ES-I3 (cell line): ENCODE data around the gene RELT.

Experiments
- H3K36me3 ChIP-seq: 2 replicates; pipeline ENCODE4 v1.6.1; 2013; ENCODE audit warnings: mild to moderate bottlenecking, low read length, control low read depth, moderate library complexity; ENCODE audit not compliant: insufficient read depth
- H3K4me1 ChIP-seq: 2 replicates; pipeline ENCODE4 v1.6.1; 2013; ENCODE audit warnings: mild to moderate bottlenecking, control low read depth, low read length; ENCODE audit not compliant: insufficient read depth
- H3K9ac ChIP-seq: 2 replicates; pipeline ENCODE4 v1.6.1; 2013; ENCODE audit warnings: low read depth, mild to moderate bottlenecking, low read length, moderate library complexity
- H3K9me3 ChIP-seq: 2 replicates; pipeline ENCODE4 v1.6.1; 2013; ENCODE audit warnings: mild to moderate bottlenecking, low read length, moderate library complexity; ENCODE audit not compliant: control insufficient read depth, insufficient read depth

The RELT gene

DNA sequence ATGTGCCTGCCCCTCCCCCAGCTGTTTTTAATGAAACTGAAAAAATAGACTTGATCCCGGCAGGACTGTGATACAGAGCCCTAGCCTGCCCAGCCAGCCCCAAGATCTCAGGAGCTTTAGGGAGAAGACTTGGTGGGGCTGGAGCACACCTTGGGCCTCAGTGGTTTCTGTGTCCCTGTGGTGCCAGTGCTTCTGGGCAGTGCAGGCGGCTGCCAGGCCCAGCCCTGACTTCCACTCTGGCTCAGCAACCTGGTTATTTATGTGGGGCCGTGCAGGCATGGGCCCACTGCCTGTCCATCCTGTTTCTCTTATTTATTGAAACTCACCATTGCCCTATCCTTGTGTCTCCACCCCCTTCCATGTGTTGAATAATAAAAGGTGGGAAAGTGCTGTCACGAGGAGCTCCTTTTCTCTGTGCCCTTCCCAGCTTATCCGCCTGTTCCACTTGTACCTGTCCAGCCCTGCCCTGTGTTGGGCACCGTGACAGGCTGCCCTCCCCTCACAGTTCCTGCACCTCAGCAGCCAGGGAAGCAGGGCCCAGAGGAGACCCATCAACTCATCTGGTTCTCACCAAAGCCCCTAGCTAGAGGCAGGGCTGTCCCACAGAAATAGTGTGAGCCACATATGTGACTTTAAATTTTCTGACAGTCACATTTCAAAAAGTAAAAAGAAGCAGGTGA, 20.2 kb downstream of the RELT start:
- no peaks in the 10 kb centered on the region for H3K36me3 ChIP-seq

DNA sequence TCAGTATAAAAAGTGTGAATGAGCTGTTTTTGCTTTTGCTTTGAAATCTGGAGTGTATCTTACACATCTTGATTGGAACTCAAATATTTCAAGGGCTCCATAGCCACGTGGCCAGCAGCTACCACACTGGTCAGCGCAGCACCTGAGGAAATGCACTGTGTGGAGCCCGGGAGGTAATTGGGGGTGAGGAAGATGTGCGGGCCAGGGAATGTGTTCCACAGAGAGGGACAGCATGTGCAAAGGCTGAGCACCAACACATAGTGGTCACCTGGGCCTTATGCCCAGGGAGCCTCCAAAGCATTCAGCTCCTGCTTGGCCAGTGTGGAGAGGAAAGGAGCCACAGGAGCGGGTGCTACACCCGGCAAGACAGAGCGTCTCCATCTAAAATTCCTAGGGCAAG, 20.8 kb downstream of the RELT start:
- H3K36me3 ChIP-seq: no peaks in the 10 kb centered on the region
- no peak overlapping the region for H3K9ac ChIP-seq
- no peaks in the 10 kb centered on the region for H3K9me3 ChIP-seq
- peaks cover 14% of the 10 kb centered on the region; the same call in 1 of the 2 replicates for H3K4me1 ChIP-seq

More for the DNA sequence above, 20.2 kb downstream of the RELT start:
- Histone ChIP-seq H3K9me3 (no peaks in the 10 kb centered on the region), H3K4me1 (peaks cover 9% of the 10 kb centered on the region; the same call in 1 of the 2 replicates), H3K9ac (no peak overlapping the region)

DNA sequence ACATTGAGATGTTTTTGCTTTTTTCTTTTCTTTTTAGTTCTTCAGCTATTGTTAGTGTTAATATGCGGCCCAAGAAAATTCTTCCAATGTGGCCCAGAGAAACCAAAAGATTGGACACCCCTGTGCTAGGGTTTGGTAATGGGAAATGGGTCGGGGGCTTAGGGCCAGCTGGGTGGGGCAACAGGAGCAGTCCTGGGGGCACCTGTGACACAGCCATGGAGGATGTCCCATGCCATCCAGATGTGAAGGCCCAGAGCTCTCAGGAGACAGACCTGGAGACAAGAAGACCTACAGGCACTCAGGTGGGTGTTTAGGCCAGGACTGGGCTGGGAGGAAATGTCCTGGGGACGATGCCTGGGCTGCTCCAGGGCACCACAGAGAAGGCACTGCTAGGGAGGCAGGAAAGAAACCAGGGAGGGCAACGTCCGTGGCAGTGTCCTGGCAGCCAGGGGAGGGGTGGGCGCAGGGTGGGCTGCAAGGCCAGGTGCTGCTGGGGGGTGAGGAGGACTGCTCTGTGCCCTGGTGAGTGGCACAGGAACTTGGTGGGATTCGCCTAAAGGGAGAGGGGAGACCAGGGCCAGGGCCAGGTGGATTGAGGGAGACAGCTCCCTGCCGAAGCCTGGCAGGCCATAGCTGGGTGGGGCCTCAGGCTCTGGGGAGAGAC, 21.4 kb downstream of the RELT start:
- Histone ChIP-seq H3K9ac (no peak overlapping the region), H3K4me1 (peaks cover 21% of the 10 kb centered on the region; the same call in 1 of the 2 replicates), H3K36me3 (no peaks in the 10 kb centered on the region), H3K9me3 (no peaks in the 10 kb centered on the region)

DNA sequence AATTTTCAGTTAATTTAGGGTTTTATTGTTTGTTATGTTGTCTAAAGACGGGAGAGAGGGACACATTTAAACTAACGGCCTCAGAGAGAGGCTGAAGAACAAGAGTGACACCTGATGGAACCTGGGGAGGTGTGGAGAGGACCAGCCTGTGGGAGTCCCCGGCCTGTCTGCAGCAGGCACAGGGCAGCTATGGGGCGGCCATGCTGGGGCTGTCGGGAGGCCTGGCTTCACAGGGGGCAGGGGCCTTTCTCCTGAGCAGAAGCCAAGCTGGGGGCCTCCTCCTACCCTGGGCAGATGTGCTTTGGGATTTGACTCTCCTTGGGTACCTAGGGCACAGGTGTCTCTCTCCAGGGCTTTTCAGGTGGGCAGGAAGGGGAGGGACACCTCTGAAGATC, 21.9 kb downstream of the RELT start:
- no peak overlapping the region for H3K9ac ChIP-seq
- peaks cover 22% of the 10 kb centered on the region; the same call in 1 of the 2 replicates for H3K4me1 ChIP-seq
- H3K36me3 ChIP-seq: no peaks in the 10 kb centered on the region
- no peaks in the 10 kb centered on the region for H3K9me3 ChIP-seq

DNA sequence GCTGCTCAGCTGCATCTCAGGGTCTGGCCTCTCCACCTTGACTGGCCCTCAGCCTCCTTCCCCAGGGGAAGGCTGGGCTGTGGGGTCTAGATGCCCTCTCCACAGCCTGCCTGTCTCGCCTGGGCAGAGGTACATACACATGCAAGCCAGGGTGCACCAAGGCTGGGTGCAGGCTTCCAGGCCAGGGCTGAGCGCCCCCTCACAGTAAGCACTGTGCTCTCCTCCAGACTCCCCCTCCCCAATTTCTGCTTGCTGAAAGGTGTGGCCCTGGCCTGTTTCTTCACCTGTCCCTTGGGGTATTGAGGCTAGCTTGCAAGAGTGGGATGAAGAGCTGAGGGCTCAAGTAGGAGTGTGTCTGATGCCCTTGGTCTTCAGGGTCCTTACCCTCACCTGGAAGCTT, 22.5 kb downstream of the RELT start:
- peaks cover 22% of the 10 kb centered on the region; the same call in 1 of the 2 replicates for H3K4me1 ChIP-seq
- no peak overlapping the region for H3K9ac ChIP-seq
- H3K36me3 ChIP-seq: no peaks in the 10 kb centered on the region
- H3K9me3 ChIP-seq: no peaks in the 10 kb centered on the region

DNA sequence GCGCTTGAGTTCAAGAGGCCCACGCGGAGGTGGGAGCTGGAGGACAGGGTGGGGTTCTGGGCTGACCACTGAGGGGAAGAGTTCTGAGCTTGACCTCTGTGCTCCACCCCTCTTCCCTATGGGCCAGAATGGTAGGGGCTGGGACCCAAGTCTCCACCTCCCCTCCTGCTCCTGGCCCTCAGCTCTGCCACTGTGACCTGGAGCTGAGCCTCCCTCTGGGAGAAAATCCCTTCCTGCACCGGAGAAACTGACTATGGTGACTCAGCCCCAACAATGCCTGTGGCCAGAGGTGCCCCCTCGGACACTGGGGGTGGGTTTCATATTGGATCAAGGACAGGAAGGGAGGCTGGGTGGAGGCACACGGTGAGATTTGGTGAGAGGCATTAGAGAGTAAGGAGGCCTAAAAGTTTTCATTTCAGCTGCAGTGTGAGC, 23.0 kb downstream of the RELT start:
- Histone ChIP-seq H3K9ac (no peak overlapping the region), H3K36me3 (no peaks in the 10 kb centered on the region), H3K9me3 (no peaks in the 10 kb centered on the region), H3K4me1 (peaks cover 22% of the 10 kb centered on the region; the same call in 1 of the 2 replicates)

DNA sequence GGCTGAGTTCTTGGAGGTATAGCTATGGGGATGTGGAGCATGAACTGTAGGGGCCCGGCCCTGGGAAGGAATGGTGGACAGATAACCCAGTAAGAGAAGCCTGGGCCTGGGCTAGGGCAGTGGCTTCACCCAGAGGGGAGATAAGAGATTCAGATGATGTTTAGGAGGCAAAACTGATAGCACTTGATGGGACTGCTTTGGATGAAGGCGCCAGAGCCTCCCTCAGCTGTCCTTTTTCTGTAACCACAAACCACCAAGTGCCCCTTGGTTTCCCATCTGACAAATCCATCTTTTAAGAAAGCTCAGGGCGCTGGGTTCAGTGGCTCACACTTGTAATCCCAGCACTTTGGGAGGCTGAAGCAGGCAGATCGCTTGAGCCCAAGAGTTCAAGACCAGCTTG, 23.4 kb downstream of the RELT start:
- Histone ChIP-seq H3K36me3 (no peaks in the 10 kb centered on the region), H3K9me3 (no peaks in the 10 kb centered on the region), H3K4me1 (peaks cover 22% of the 10 kb centered on the region; the same call in 1 of the 2 replicates), H3K9ac (no peak overlapping the region)

DNA sequence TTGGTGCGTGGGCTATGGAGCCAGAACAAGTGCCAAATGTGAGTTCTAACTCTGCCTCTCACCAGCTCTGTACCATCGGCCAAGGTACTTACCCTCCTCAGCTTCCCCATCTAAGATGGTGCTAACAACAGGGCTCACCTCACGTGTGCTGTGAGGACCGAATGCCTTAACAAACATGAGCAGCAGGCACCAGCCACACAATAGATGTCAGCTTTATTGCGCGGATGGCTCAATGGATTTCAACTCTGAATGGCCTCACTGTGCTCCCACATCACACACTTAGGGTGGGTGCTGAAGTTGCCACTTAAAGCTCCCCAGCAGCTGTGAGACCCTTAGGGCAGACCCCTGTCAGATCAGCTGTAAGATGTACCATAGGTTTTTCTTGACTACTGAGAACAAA, 24.1 kb downstream of the RELT start:
- Histone ChIP-seq H3K9me3 (no peaks in the 10 kb centered on the region), H3K9ac (no peak overlapping the region), H3K4me1 (peaks cover 22% of the 10 kb centered on the region; the same call in 1 of the 2 replicates), H3K36me3 (no peaks in the 10 kb centered on the region)

DNA sequence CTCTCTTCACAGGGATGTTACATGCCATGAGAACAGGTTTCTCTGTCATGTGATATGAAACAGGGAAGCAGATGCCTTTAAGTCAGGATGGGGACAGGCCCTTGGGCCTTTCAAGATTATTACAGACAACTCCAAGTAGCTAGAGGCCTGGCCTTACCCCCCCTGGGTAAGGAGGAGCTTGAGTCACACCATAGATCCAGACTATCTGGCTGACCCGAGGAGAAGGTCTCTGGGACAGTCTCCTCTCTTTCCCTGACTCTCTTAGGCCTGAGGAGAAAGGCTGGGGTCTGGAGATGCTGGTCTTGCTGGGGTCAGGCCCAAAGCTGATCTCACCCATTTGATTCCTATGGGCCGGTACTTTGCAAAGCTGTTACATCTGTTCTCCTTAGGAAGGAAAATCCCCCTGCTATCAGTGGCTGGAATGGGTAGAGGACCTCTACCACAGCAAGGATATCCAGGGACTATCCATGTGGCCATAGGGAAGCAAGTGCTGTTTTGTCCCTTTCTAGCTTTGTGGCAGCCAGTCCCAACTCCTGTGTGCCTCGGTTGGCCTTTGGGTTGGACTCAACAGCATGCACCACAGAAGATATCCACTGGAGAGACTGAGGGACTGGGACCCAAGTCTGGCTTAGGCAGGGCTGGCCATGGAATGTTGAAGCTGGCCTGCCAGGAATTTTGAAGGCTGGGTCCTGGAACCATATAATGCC, 25.2 kb downstream of the RELT start:
- H3K4me1 ChIP-seq: peaks cover 22% of the 10 kb centered on the region; the same call in 1 of the 2 replicates
- H3K9ac ChIP-seq: no peak overlapping the region
- no peaks in the 10 kb centered on the region for H3K36me3 ChIP-seq
- H3K9me3 ChIP-seq: no peaks in the 10 kb centered on the region

DNA sequence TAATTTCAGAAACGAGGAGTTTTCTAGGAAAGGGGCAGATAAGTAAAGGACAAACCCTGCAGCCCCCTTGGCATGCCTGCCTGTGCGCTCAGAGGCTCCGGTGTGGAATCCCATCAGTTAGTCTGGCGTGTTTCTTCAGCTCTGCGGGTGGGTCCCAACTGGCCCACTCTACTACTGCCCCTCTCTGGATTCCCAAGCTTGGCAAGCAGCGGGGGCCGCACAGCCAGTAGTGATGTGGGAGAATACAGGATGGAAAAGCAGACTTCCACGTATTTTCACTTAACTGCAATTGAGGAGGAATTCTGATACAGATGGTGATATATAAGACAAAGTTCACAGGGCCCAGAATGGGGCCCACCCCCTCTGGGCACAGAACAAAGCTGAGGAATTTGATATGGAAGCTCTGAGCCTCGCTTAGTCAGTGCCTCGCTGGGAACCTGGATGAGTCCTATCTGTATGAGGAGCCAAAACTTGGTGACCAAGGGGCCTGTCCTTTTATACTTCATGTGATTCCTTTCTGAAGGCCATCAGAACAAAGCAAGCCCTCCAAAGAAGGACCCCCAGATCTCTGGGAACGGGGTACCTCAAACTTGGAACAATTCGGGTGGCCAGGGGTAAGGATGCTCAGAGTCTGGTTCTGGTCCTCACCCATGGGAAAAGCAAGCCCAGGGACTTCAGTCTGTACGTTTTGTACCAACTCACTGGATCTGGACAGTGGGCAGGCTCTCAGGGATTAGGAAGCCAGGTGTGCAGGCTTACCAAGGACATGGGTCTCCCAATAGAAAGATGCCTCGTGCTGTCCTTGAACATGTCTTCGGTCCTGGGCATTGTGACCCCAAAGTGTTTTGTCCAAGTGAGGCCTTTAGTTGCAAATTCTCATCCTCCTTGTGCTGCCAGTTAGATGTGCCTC, 26.0 kb downstream of the RELT start:
- H3K36me3 ChIP-seq: no peaks in the 10 kb centered on the region; the same call in 1 of the 2 replicates
- H3K9me3 ChIP-seq: no peaks in the 10 kb centered on the region
- H3K4me1 ChIP-seq: peaks cover 22% of the 10 kb centered on the region; the same call in 1 of the 2 replicates
- H3K9ac ChIP-seq: no peak overlapping the region

DNA sequence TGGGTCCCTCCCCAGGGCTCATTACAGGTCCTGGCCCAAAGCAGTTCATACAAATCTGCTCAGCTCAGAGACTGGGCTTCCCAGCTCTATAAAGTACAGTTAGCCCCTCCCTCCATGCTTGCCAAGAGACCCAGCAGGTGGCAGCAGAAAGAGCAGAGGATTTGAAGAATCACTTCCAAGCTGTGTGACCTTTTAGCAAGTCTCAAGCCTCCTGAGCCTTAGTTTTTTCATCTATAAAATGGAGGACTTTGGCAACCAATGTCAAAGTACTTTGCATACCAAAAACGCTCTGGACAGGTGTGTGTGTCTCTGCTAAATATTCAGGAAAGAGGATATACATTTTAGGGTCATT, 26.6 kb downstream of the RELT start:
- H3K9ac ChIP-seq: no peak overlapping the region
- H3K9me3 ChIP-seq: no peaks in the 10 kb centered on the region
- no peaks in the 10 kb centered on the region; the same call in 1 of the 2 replicates for H3K36me3 ChIP-seq
- peaks cover 22% of the 10 kb centered on the region; the same call in 1 of the 2 replicates for H3K4me1 ChIP-seq

DNA sequence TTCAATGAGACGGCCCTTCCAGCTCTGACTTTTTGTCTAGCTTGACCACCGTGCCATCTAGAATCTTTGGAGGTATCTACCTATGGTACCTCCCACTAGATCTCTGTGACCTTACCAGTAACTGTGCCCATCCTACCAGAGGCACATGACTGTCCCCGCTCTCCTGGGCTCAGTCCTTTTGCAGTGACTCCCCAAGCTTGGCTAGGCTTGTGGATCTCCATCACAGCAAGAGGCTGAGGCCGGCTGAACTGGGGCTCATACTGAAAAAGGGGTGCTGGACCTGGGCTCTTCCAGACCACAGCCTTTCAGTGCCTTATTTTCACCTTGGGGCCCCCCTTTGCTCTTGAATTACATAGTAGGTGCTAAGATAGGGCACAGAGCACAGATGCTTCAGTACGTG, 27.3 kb downstream of the RELT start:
- Histone ChIP-seq H3K9ac (no peak overlapping the region), H3K4me1 (peaks cover 22% of the 10 kb centered on the region; the same call in 1 of the 2 replicates), H3K9me3 (no peaks in the 10 kb centered on the region), H3K36me3 (no peaks in the 10 kb centered on the region; the same call in 1 of the 2 replicates)

DNA sequence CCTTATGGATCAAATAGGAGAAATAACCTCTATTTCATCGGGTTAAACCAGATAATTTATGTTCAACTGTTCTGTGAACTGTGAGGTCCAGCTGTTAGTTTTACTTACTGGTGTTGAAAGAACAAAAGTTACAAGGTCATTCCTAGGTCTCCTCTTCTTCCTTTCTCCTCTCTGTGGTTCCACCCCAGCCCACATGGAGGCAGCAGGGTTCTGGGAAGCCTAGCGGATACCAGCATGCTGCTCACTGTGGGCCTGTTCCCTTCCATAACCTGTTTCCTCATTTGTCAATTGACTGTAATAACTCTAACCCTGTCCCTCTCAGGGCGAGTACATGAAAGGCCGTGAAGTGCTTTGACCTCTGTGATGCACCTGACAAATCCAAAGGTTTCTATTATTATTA, 27.8 kb downstream of the RELT start:
- no peak overlapping the region for H3K9ac ChIP-seq
- H3K36me3 ChIP-seq: no peaks in the 10 kb centered on the region; the same call in 1 of the 2 replicates
- H3K9me3 ChIP-seq: no peaks in the 10 kb centered on the region

More for the DNA sequence above, 27.8 kb downstream of the RELT start:
- peaks cover 18% of the 10 kb centered on the region; the same call in 1 of the 2 replicates for H3K4me1 ChIP-seq
